GM18907 (cell line): ENCODE measurements around the gene POLD1.

ENCODE experiments used
- ATAC-seq: cut with Tn5 transposase; IDR thresholded peaks from one replicate; pipeline ENCODE4 v1.9.1; 2021; ENCODE audit warnings: mild to moderate bottlenecking, moderate library complexity; ENCODE audit not compliant: unreplicated experiment

The POLD1 gene

GRCh38 chr19:50461066-50461875 lies 77.1 kb downstream of the POLD1 start:
- no peak for ATAC-seq

- ATAC-seq: no peak
These were observed 78.8 kb downstream of the POLD1 start for GRCh38 chr19:50462970-50463369.

GRCh38 chr19:50464348-50464747 lies 80.2 kb downstream of the POLD1 start:
- ATAC-seq: no peak

- ATAC-seq: no peak
These were observed 80.9 kb downstream of the POLD1 start for GRCh38 chr19:50465000-50465399.

GRCh38 chr19:50465986-50466705 lies 82.0 kb downstream of the POLD1 start:
- ATAC-seq: no peak

- no peak for ATAC-seq
These were observed 82.5 kb downstream of the POLD1 start for GRCh38 chr19:50466706-50467039.

- ATAC-seq: no peak
These were observed 83.4 kb downstream of the POLD1 start for GRCh38 chr19:50467566-50467965.
